Adrenal gland (tissue), 5 donors: Measurements from ENCODE around the gene RAB21.

Experiments used
- CTCF ChIP-seq, 6 experiments: fragments of 450-650 bp in 4 of 6; fragments of 200-600 bp in 2 of 6; sonication (generic) in 1 of 6; IDR thresholded peaks; 1 replicate in 5 of 6; 2 replicates in 1 of 6; pipeline versions ENCODE4 v1.5.1 to v1.8.0; 2016 to 2021; ENCODE audit warnings: antibody characterized with exemption in 6 of 6, mild to moderate bottlenecking in 2 of 6, moderate library complexity in 1 of 6
- POLR2A ChIP-seq, 2 donors: fragments of 450-650 bp; IDR thresholded peaks; one replicate each; pipeline ENCODE4 v1.6.1; 2017; ENCODE audit warnings: antibody characterized with exemption in 2 of 2, mild to moderate bottlenecking in 2 of 2, moderate library complexity in 1 of 2
- donor health status: DM: no; HTN: no; CAD: no.

DNA sequence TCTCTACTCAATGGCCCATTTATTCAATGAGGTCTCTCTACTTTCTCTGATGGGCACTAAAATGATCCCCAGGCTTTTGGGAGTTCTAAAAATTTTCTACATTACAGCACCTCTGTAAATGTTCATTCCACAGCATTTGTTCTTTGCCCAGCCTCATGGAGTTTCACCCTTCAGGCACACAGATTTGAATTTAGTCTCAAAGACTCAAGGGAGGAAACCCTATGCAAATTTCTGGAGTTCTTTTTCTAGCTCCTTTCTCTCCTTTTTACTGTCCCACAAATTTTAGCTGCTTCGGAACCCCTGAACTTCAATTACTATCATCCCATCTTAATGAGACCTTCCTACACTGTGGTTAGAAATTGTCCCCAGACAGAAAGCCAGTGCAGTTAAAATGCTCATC is 17.5 kb upstream of the RAB21 start:
- TF ChIP-seq CTCF (IDR thresholded peaks at IDR 0.05) (no peak), POLR2A (IDR thresholded peaks at IDR 0.05) (no peak)
